Tongue (tissue), 2 donors: ENCODE results near the gene MGAT5. TPM values are rescaled to one million over a fixed set of nuclear protein-coding genes. Genes with fewer than 3 reads are reported as not detected.

Experiments used
- DNase-seq: peaks from one replicate; pipeline ENCODE4 v3.0.0-alpha.2; 2015
- total RNA-seq: library from RNA; depleted of rRNA; stranded (reverse); fragments of >200 nt; gene quantifications from one replicate; pipeline ENCODE4 v1.2.3, GENCODE V29; 2014

Gene MGAT5
- total RNA-seq, 1 donor from 2014 or later = 48.1 TPM

DNA sequence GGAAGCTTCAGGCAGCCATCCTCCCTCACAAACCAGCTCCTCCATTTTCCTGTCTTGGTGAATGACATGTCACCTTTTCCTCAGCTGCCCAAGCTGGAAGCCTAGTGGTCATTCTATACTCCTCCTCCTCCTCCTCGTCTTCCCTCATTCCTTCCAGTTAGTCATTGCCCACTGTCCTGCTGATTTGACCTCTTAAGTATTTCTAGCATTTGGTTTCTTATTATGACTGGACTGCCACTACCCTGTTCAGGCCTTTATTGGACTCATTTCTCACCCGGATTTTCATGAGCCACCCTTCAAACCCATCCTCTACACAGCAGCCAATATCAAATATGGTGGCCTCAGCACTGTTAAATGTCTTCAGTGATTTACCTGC is 21.9 kb upstream of the MGAT5 start:
- no peak for DNase-seq

DNA sequence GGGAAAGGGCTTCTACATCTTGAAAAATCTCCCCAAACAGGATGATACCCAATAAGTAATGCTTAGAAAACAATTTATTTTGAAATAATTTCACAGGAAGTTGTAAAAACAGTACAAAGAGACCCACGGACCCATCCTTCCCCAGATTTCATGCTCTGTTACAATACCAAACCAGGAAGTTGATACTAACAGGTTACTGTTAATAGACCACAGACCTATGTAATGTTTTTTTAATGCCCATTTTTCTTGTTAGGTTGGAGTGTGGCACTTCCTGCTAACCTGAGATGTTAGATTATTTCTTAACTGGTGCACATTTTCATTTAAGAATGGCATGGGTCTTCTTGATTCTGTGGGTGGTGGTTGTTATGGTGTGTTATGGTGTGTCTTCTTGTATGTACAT is 21.4 kb upstream of the MGAT5 start:
- DNase-seq = no peak

DNA sequence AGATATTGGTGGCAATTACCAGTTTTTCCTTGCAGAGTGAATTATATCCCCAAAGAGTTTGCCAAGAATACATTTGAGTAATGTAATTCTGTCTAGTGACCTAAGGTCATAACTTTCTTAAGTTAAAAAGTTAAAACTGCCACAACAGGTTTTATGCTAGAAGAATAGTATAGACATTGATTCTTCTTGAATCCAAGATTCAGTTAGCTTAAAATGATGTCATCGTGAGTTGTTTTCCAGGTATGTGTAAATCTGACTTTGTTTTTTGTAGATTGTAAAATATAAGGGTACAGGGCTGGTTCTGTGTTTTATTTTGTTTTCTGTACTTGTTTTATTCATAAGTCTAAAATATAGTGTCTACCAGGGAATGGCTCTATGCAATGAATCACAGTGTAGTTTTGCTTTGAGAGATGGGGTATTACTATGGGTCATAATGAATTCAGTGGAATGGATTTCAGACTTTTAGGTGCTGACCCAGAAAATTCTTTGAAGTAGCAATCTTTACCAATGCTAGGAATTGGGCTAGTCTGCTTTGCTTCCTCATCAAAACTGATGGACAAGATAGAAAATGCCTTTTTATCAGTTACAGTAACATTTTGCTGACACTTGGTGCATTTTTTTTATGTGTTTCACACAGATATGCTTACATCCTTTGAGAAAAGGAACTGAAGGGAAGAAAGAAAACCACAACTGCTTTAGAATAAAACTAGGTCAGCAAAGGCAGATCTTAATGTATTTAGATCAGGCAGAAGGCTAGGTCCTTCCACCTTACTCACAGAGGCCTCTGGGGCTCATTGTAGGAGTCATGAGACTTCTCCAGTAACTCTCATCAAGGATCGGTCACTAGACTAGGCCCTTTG is 20.8 kb upstream of the MGAT5 start:
- DNase-seq = no peak

DNA sequence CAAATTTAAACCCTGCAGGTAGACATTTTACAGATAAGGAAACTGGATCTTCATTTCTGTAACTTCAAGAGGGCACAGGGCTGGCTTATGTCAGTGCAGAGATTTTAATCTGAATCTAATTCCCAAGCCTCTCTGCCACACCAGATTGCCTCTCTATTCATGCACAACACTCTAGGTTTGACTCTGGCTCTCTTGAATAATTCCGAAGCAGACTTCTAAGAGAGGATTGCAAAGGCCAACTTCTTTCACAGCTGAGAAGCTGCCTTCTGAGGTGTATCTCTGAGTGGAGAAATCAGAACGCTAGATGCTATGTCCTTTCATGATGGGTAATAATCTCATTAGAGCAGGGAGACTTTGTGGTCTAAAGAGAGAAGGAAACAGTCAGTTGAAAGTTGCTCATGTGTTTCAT is 20.1 kb upstream of the MGAT5 start:
- no peak for DNase-seq

DNA sequence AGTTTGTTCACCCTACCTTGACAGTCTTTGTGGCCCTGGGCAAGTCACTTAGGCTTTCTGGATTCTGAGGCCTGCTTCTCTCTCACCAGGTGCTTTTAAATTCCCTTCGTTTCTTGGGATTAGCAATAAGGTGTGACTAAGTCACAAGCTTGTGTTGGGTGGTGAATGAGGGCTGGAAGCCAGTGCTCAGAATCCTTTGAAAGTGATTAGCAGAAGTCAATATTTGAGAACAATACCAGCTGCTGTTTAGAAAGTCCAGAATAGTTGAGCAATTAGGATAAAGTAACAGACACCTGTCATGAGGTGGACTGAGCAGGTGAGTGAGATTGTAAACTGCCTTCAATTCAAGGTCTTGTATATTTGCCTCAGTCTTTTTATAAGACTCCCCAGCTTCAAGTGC is 19.3 kb upstream of the MGAT5 start:
- DNase-seq = no peak

DNA sequence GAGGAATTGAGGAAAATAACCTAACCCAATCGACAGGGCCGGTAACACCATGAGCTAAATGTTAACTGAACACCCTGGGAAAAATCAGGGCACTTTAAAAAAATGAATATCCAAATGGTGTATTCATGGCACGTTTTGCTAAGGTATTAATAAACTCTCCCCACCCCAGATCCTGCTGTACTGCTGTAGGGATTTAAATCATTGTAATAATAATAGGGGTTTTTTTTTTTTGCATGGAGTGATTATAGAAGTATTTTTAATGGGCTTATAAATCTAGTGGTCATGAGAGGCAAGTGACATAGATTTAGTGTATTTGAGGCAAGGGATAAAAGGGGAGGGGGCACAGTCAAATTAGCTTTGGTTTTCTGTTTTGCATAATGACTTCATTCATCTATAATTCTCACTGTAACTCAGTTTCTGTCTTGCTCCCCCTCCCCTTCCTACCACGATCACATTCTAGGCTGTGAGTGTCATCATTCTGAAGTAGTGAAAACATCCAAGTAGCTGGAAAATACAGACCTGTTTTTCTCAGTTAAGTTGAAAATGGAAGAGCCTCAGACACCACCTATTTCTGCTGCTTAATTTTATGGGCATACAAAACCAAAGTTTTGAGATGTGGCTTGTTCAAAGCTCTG is 18.2 kb upstream of the MGAT5 start:
- no peak for DNase-seq

DNA sequence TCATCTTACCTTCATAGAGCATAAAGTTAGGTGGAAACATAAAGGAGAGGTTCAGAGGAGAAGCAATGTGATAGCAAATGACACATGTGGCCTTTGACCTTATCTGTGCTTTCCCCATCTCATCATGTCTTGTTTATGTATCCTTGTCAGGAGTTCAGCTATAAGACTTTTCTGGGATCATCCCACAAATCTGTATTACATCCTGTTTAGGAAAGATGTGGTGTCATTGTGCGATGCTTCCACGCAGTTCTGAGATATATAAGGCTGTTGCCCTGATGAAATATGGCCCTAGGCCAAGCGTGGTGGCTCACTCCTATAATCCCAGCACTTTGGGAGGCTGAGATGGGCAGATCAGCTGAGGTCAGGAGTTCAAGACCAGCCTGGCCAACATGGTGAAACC is 15.5 kb upstream of the MGAT5 start:
- no peak for DNase-seq

DNA sequence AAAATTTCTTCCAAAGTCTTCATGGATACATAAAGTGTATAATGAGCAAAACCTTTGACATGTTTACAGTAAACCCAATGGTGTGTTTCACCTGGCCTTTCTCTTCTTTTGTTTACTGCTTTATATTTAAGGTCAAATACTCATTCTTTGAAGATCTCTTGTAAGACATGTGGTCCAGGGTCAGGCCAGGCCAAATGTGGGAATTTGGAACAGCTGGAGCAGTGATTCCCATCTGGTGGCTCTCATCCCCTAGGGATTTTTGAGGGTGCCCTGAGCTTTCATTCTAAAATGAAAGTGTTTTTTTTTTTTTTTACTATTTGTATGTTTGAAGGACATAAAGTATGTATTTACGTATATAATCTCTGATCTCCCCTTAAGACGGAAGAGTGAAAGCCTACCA is 13.8 kb upstream of the MGAT5 start:
- DNase-seq = no peak

DNA sequence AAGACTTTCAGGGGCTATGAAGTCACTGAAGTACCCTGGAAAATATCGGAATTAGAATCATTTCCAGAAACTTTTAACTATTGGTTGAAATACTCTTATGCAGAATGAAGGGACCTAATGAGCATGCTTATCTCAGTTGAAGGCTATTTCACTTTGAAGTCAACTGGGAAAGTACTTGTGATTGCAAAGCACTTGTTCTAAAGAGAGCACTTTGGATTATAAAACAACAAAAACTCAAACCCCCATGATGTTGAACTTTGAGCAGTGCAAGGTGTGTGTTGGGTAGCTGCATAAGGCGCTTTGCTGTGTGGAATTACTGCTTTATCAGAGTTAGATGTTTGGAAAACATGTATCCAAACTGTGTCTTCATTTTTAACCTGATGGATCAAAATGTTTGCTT is 12.0 kb upstream of the MGAT5 start:
- no peak for DNase-seq

DNA sequence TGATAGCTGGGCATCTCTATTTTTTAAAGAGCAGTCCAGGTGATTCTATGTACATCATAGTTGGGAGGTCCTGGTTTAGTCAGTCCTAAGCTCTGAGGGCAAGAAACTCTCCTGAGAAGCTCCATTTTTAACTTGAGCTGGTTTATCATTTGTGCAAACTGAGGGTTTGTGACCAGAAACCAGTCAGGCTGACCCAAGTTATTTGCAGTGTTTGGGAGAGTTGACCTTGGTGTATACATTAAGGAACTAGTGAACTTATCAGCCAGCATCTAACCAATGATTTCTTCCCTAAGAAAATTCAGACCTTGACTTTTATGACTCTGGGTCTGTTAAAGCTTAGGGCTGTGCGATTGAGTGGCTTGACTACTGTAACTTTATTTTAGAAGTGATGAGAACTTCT is 10.6 kb upstream of the MGAT5 start:
- DNase-seq = no peak

DNA sequence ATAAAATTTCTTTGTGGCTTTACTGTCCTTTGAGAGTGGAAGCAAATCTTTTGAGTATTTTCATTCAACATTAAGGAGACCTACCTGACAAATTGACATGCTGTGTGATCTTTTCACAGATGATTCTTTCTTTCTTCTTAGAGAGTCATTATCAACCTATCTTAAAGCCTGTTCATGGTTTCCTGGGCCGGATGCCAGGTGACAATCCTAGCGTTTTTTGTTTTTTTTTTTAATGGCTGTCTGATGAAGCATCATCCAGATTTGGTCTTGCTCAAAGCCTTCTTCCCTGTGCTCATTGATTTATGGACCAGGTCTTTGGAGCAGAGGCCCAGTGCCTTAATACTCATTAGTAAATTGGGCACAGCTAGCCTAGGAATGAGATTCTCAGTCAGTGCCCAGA is 9.8 kb upstream of the MGAT5 start:
- no peak for DNase-seq

DNA sequence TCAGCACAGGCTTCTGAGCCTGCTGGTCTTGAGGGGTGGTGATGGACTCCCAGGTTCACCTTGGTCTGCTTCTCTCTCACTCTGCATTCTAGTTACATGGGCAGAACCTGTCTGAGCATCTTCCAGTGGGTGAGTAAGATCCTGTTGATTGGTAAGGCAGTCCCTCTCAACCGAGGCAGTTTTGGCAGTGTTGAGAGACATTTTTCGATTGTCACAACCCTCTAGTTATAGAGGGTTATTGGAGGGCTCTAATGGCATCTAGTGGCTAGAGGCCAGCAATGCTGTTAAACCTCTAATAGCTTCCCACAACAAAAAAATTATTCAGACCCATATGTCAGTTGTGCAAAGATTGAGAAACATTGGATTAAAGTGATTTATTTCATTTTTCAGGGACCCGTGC is 9.3 kb upstream of the MGAT5 start:
- DNase-seq = no peak

DNA sequence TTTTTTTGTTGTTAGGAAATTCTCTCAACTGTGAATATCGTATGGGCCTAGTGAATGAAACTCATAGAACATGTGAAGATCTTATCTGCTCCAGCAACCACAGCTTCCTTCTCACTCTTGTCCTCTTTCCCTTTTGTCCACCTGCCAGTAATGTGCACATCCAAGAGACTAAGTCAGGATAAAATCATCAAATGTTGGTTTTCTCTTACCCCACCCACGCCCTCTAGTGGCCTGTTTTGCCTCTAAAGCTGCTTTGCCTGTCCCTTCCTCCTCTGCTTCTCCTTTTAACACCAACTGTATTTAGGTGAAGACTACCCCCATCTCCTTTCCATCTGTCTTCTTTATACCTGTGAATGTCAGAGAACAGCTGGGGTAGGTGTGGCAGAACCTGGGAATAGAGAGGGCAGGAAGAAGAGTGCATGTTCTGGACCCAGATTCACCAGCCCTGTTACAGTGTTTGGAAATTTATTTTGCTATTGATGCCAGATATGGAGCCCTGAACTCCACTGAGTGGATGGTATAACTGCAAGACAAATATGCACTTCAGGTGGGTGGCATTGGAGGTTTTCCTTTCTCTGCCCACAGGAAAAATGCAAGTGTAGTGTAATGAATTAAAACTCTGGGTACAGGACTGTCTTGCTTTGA is 8.4 kb upstream of the MGAT5 start:
- peak; percentile 81 for DNase-seq

DNA sequence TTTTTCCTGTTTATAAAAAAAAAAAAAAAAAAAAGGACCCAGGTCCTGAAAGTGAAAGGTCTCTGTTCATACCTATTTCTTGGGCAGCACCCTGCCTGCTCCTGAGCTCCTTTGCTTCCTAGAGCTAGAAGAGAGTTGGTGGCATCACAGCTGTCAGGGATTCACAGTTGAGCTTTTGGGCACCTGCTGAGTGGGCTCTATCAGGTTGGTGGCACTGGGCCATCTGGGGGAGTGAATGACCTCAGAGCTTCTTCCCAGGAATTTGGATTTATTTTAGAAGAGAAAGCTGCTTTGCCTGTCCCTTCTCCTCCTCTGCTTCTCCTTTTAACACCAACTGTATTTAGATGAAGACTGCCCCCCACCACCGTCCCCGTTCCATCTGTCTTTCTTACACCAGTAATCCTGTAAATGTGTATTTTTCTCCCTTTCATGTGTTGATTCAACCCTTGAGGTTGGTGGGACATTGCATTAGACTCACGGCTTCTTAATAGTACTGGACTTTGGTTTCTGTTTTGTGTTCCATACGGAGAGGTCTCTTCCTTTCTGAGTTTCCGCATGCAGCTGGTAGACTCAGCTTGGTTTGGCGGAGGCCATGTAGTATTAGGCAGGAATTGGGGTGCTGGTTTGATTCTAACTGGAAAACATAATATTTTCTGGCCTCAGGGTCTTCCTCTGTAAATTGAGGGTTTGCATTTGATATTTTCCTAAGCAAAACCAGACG is 7.6 kb upstream of the MGAT5 start:
- DNase-seq = peak; percentile 76

DNA sequence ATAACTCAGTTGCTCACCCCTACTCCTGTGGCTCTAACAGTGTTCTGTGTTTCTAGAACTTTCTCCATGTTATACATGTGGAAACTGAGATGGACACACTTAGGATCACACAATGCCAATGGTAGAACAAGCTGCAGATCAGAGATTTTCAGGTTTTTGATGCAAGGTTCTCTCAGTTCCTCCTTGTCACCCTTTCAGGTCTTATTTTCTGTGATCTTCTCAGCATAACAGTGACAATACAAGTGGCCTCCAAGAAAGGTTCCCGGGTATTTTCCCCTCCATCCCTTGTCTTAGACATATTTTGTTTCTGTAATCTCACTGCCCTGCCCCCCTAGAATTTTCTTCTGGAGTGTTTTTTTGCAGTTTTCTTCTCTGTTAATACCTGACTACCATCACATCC is 6.2 kb upstream of the MGAT5 start:
- no peak for DNase-seq

DNA sequence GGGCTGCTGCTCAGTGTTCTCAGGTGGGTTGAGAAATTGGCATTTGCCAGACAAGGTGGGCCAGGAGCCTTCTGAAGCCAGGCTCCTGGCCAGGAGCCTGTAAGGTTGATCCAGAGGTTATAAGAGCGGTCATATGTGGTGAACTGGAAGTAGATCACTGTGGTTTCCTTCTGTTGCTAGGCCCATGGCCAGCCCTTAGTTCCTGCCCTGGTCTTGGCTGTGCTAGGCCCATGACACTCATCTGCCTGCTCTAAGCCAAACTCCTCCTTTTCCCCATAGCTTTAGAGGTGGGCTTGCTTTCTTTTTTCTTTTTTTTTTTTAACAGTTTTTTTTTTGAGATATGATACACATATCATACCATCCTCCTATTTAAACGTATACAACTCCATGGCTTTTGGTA is 5.0 kb upstream of the MGAT5 start:
- no peak for DNase-seq

DNA sequence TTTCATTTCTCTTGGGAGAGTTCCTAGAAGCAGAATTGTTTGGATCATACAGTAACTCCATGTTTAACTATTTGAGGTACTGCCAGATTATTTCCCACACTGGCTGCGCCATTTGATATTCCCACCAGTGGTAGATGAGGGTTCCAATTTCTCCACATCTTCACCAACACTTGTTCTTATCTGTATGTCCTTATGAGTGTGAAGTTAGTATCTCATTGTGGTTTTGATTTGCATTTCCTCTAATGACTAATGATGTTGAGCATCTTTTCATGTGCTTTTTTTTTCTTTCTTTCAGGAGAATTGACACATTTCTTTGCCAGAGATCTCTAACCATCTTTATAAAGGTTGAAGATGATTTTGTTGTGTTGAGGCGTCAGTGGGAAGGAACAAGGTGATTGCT is 4.1 kb upstream of the MGAT5 start:
- DNase-seq = no peak

DNA sequence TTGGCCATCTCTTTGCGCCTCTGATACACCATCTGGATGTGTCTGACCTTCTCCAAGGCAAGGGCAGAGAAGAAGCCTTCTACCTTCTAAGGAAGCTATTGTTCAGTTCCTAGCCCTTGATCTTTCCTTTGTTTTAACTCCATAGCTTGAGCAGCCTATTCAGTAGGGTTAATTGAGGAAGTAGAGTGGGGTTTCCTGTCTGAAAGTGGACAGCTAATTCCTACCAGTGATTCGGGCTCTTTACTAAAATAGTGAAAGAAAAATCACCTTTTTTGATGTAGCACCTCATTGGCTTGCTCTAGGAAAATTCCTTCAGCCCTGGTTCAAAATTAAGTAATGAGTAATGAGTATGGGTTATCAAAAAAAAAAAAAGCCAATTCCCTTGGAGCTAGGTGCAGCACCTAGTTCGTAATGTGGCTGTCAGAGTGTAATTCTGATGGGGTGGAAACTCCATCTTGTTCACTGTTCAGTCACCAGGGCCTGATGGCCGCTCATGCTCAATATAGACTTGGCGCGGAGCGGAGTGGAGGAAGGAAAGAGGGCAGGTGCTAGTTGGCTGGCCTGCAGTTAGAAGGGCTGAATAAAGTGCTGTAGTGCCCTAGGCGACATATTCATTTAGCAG is 2.9 kb upstream of the MGAT5 start:
- no peak for DNase-seq

DNA sequence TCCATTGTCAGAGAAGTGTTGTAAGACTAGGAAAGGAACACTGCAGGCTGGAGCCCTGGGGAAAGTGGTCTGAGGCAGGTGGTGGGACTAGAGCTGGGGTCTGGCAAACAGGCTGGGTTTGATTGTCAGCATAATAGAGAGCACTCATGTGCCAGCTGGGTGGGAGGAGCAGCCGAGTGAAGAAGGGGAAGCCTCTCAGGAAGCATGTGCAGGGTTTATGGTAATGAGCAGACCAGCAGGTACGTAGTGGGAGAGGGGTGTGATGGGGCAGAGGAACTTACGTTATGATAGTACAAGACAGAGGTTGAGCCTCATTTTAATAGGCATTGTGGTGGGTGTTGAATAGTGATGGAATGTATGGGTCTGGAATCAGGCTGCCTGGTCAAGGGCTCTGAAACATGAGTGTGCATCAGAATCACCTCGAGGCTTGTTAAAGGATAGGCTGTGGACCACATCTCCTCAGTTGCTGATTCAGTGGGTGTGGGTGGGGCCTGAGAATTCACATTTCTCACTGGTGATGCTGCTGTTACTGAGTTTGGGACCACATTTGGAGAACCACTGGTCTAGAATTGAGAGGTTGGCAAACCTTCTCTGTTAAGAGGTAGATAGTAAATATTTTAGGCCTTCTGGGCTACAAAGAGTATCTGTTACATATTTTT is 1.7 kb upstream of the MGAT5 start:
- no peak for DNase-seq

DNA sequence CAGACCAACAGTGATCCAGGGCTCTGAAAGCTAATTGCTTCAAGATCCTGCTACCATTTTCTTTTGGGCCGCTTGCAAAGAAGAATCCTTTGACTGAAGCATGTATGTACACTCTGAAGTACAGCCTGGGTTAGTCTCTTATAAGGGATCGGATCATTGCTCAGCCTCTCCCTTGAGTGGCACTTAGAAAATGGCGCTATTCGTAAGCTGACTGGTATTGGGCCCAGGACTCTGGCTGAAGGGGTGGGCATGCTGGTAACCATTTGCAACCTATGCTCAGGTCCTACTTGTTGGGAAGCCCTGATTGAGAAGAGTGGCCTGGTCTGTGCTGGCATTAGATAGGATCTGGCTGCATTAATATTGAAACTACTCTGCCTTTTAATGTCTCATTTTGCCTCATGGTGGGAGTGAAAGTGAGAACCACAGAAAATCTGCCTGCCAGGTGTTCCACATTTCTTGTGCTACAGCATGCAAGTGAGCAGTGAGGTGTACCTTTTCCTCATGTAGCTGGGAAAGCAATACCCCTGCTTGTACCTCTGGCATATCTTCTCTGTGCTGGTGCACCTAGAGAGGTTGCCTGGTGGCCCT is 661 bp upstream of the MGAT5 start:
- DNase-seq = no peak

DNA sequence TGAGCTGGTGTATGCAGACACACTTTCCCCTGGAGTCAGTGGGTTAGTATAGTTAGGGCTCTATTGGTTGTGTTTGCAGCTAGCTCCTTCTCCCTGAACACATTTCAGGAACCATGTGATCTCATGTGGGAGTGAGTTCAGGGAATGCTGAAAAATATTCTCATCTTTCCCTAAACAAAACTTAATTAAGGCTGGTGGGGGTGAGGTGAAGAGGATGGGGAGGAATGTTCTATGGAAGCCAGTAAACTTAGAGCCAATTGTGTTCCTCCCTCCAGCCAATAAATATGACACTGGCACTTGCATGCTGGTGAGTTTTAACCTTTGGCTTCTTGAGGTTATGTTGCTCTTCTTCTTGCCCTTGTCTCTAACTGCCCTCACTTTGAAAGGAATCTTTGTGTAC is 952 bp downstream of the MGAT5 start:
- no peak for DNase-seq

DNA sequence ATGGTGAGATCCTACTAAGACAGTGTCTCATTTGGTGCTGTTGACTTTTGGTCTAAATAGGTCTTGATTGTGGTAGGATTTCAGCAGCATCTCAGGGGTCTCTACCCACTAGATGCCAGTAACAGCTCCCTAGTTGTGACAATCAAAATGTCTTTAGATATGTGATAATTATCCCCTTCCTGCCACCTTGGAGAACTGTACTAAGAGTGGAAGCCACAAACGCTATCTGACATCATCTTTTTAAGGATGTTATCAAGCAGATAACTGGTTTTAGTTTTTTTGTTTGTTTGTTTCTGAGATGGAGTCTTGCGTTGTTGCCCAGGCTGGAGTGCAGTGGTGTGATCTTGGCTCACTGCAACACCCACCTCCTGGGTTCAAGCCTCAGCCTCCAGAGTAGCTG is 3.1 kb downstream of the MGAT5 start:
- DNase-seq = no peak
